ENCODE results near the gene LHX1.

Gene LHX1

DNA sequence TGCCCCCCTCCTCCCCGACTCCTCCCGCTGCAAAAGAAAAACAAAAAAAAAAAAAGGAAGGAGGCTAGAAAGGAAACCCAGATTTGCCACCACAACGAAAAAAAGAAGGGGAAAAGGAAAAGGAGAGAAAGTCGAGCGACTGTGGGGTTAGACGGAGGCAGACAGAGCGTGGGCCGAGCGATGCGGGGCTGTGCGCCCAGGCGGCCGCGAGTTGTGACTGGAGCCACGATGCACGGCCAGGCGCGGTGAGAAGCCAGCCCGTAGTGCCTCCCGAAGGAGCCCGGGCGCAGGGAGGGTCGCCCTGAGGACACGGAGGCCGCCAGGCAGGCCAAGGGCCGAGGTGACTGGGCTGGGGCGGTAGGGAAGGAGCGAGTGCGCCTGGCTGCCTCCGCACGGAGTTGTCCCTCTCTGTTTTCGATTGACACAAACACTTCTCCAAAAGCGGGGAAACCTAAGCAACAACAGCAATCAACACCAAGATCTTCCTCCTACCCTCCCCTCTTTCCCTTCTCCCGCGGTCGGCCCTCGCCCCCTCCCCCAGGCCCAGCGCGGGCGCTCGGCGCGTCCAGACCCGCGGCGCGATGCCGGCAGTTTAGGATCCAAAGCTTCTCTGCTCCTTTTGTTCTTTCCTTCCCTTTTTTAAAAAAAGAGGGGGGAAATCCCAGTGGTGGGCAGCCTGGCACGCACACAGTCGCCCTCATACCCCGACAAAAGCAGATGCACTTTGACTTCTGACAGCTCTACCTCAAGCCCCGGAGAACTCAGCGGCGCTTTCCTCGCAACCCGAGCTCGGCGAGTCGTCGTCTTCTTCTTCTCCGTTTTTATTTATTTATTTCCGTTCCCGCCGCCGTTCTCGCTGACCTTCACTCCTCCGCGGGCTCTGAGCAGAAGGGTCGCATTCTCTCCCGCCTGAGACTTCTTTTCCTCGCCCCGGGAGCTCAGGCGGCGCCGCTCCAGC lies at the start of gene LHX1:
Gene LHX1, plus strand, starts transcription at position 475 of the 958 bp plus-strand sequence. CDS start 723 bp downstream, outside the sequence.
- Mint-ChIP-seq H3K9me3 (no peaks in the 10 kb centered on the region), H3K27me3 (peaks cover 60% of the 10 kb centered on the region), H3K4me3 (peak within 1 kb of the TSS; percentile 83), H3K27ac (peak within 1 kb of the TSS; percentile 88), H3K4me1 (peaks cover 73% of the 10 kb centered on the region), H3K36me3 (no peaks in the 10 kb centered on the region)

DNA sequence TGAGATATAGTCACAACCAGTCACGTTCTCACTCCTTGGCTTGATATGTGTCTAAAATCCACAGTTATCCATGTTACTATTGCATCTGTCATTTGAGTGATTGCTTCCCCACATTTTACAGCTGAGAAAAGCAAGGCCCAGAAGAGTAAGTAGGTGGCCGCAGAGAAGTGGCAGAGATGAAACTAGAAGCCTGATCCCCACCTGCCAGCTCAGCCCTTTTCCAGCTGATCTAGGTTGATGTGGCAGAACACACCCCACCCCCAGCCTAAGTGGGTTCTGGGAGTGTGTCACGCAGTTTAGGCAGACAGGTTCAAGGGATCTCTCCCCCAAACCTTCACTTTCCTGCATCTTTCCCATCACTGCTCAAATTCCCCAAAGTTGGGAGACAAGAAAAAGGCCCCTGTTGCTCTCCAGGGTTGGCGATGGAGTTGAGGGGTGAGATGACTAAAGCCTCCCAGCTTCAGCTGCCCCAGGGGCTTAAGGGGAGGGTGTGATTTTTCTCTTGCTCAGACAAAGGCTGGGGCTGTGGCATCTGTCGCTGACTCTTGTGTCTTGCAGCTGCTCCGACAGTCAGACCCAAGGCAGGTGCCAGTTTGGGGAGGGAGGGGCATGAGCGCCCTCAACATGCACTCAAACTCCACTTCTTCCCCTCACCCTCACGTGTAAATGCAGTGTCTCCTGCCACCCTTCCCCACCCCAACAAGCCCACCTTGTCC lies 48.9 kb upstream of the LHX1 start:
- no peaks in the 10 kb centered on the region for H3K9me3 Mint-ChIP-seq
- no peaks in the 10 kb centered on the region for H3K4me1 Mint-ChIP-seq

GRCh38 chr17:36889770-36890349 lies 47.4 kb upstream of the LHX1 start:
- Mint-ChIP-seq H3K9me3 (no peaks in the 10 kb centered on the region), H3K4me3 (no peak overlapping the region), H3K27me3 (peaks cover 13% of the 10 kb centered on the region), H3K36me3 (no peaks in the 10 kb centered on the region), H3K4me1 (no peaks in the 10 kb centered on the region), H3K27ac (no peak overlapping the region)

More for the DNA sequence above, 48.9 kb upstream of the LHX1 start:
- H3K36me3 Mint-ChIP-seq: no peaks in the 10 kb centered on the region
- no peak overlapping the region for H3K4me3 Mint-ChIP-seq
- peaks cover 17% of the 10 kb centered on the region for H3K27me3 Mint-ChIP-seq
- H3K27ac Mint-ChIP-seq: no peak overlapping the region

DNA sequence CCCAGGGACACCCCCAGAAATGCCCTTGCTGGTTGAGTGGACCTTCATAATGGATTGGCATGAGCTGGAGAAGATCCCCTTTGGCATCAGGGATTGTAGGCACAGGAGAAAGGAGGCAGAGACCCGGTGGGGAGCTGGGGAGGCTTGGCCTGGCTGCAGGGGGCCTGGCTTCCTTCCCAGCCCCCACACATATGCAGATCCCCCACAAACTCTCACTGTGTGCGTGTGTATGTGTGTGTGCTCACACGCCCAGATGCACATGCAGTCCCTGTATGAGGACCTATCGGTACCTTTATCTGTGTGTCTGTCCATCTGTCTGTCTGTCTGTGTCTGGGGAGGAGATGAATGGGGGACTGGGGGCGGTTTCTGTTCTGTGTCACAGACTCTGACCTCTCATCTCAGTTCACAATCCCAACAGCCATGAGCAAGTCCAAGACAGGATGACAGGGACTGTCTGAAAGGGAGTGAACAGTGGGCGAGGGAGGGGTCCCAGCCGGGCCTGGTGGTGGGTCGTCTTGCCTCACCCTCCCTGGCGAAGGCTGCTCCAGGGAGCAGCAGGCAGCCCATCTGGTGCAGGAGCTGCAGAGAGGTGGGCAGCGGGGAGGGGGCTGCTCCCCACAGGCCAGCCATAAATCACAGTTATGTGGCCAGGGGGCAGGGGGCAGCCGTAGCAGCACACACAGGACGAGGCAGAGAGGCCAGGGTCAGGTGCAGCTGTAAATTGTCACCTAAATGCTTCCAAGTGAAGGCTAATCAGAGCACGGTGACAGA lies 46.7 kb upstream of the LHX1 start:
- H3K9me3 Mint-ChIP-seq: no peaks in the 10 kb centered on the region
- no peak overlapping the region for H3K4me3 Mint-ChIP-seq
- no peaks in the 10 kb centered on the region for H3K36me3 Mint-ChIP-seq
- no peak overlapping the region for H3K27ac Mint-ChIP-seq
- H3K4me1 Mint-ChIP-seq: no peaks in the 10 kb centered on the region
- H3K27me3 Mint-ChIP-seq: peaks cover 9% of the 10 kb centered on the region

GRCh38 chr17:36892112-36892838 lies 45.0 kb upstream of the LHX1 start:
- no peaks in the 10 kb centered on the region for H3K4me1 Mint-ChIP-seq
- H3K4me3 Mint-ChIP-seq: no peak overlapping the region
- no peaks in the 10 kb centered on the region for H3K36me3 Mint-ChIP-seq
- no peak overlapping the region for H3K27ac Mint-ChIP-seq
- no peaks in the 10 kb centered on the region for H3K9me3 Mint-ChIP-seq
- peaks cover 1% of the 10 kb centered on the region for H3K27me3 Mint-ChIP-seq

DNA sequence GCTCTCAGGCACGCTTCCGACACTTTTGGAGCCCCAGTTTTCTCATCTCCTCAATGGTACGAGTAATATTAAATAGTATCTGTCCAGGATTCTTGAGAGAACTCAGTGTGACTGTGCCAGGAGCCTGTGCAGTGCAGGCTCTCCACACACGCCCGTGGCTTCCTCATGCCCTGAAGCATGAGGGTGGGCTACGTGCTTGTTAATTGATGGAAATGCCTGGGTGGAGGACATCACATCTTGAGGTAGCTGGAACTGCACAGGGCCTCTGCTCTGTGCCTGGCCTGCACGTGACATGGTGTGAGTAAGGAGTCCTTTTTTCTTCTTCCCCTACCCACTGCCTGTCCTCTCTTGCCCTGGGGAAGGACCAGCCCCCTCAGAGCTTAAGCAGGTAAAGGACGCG lies 43.1 kb upstream of the LHX1 start:
- Mint-ChIP-seq H3K36me3 (no peaks in the 10 kb centered on the region), H3K27me3 (peaks cover 1% of the 10 kb centered on the region), H3K4me1 (no peaks in the 10 kb centered on the region), H3K27ac (no peak overlapping the region), H3K4me3 (no peak overlapping the region), H3K9me3 (no peaks in the 10 kb centered on the region)

DNA sequence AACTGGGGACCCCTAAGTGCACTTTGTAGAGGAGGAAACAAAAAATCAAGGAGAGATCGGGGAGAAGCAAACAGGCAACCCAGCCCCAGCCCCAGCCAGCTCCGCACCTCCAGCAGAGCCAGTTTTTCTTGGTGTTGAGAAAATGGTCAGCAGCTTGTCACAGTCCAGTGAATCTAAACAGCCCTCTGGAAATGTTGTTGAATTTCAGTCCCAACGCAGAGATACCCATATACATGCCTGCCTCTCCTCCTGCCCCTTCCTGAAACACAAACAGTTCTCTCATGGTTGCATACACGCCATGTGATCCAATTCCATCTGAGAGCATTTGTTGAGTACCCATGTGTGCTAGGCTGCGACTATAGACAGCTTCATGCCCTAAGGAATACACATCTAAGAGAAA lies 42.4 kb upstream of the LHX1 start:
- no peaks in the 10 kb centered on the region for H3K4me1 Mint-ChIP-seq
- H3K27me3 Mint-ChIP-seq: peaks cover 1% of the 10 kb centered on the region
- H3K4me3 Mint-ChIP-seq: no peak overlapping the region
- H3K27ac Mint-ChIP-seq: no peak overlapping the region
- H3K9me3 Mint-ChIP-seq: no peaks in the 10 kb centered on the region
- H3K36me3 Mint-ChIP-seq: no peaks in the 10 kb centered on the region

GRCh38 chr17:36899250-36900159 lies 37.8 kb upstream of the LHX1 start:
- no peak overlapping the region for H3K27ac Mint-ChIP-seq
- H3K4me1 Mint-ChIP-seq: no peaks in the 10 kb centered on the region
- H3K9me3 Mint-ChIP-seq: no peaks in the 10 kb centered on the region
- H3K27me3 Mint-ChIP-seq: peaks cover 8% of the 10 kb centered on the region
- no peak overlapping the region for H3K4me3 Mint-ChIP-seq
- no peaks in the 10 kb centered on the region for H3K36me3 Mint-ChIP-seq

- Mint-ChIP-seq H3K4me1 (no peaks in the 10 kb centered on the region), H3K27ac (no peak overlapping the region), H3K36me3 (no peaks in the 10 kb centered on the region), H3K27me3 (peaks cover 8% of the 10 kb centered on the region), H3K4me3 (no peak overlapping the region), H3K9me3 (no peaks in the 10 kb centered on the region)
Measured at GRCh38 chr17:36900160-36900512, 37.1 kb upstream of the LHX1 start.

GRCh38 chr17:36901506-36901905 lies 35.8 kb upstream of the LHX1 start:
- no peaks in the 10 kb centered on the region for H3K9me3 Mint-ChIP-seq

DNA sequence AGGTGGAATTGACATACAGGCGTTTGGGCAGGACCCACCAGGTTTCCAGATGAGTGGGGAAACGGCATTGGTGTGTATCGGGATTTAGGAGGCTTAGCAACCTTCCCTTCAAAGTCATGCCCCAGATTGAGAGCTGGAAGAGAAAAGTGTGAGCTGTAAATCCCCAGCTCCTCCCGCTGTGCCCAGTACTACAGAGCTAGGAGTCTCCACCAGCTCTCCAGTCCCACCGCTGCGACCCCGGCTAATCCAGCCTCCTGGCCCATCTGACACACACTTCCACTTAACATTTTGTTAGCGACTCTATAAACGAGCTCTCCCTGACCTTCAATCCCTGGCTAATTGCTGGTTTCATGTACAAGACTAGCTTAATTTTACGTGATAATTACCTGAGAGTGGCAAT lies 29.9 kb upstream of the LHX1 start:
- Mint-ChIP-seq H3K4me1 (no peaks in the 10 kb centered on the region), H3K27me3 (peaks cover 26% of the 10 kb centered on the region), H3K4me3 (no peak overlapping the region), H3K27ac (no peak overlapping the region), H3K36me3 (no peaks in the 10 kb centered on the region), H3K9me3 (no peaks in the 10 kb centered on the region)

More at GRCh38 chr17:36901506-36901905, 35.8 kb upstream of the LHX1 start:
- H3K27ac Mint-ChIP-seq: no peak overlapping the region
- H3K4me1 Mint-ChIP-seq: no peaks in the 10 kb centered on the region
- no peaks in the 10 kb centered on the region for H3K36me3 Mint-ChIP-seq
- peaks cover 12% of the 10 kb centered on the region for H3K27me3 Mint-ChIP-seq
- H3K4me3 Mint-ChIP-seq: no peak overlapping the region

GRCh38 chr17:36910513-36910912 lies 26.8 kb upstream of the LHX1 start:
- peaks cover 21% of the 10 kb centered on the region for H3K27me3 Mint-ChIP-seq
- H3K4me1 Mint-ChIP-seq: no peaks in the 10 kb centered on the region
- H3K4me3 Mint-ChIP-seq: no peak overlapping the region
- no peak overlapping the region for H3K27ac Mint-ChIP-seq
- no peaks in the 10 kb centered on the region for H3K9me3 Mint-ChIP-seq
- no peaks in the 10 kb centered on the region for H3K36me3 Mint-ChIP-seq

DNA sequence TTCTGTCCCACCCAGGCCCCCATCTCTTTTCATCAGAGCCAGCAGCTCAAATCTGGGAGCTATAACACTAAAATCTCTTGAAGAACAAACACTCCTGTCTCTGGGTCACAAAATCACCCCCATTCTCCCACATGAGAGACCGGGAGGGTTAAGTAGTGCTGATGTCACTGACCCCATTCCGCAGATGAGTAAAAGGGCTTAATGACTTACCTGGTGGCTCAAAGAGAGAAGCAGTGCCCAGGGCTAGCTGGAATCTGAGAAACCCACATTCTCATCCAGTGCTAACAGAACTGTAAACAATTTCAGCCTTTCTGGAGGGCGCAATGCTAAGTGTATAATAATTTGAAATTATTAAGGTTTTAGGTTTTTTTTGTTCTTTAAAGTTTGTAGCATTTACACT lies 26.3 kb upstream of the LHX1 start:
- Mint-ChIP-seq H3K36me3 (no peaks in the 10 kb centered on the region), H3K9me3 (no peaks in the 10 kb centered on the region), H3K27me3 (peaks cover 20% of the 10 kb centered on the region), H3K27ac (no peak overlapping the region), H3K4me3 (no peak overlapping the region), H3K4me1 (no peaks in the 10 kb centered on the region)

- peaks cover 13% of the 10 kb centered on the region for H3K27me3 Mint-ChIP-seq
- no peak overlapping the region for H3K4me3 Mint-ChIP-seq
Measured at GRCh38 chr17:36913132-36913531, 24.1 kb upstream of the LHX1 start.

More at GRCh38 chr17:36913132-36913531, 24.1 kb upstream of the LHX1 start:
- no peaks in the 10 kb centered on the region for H3K9me3 Mint-ChIP-seq
- H3K4me1 Mint-ChIP-seq: no peaks in the 10 kb centered on the region
- H3K36me3 Mint-ChIP-seq: no peaks in the 10 kb centered on the region
- no peak overlapping the region for H3K27ac Mint-ChIP-seq
